ENCODE results near the gene SRRM1.

- no peak for TF ChIP-seq POLR2AphosphoS5 (IDR thresholded peaks at IDR 0.05)
- TF ChIP-seq CTCF (IDR thresholded peaks at IDR 0.05), result no peak
Measured at GRCh38 chr1:24620678-24621077, 22.4 kb upstream of the SRRM1 start.

All from upper lobe of left lung (tissue), 4 donors.